ENCODE measurements around the gene YTHDF1. TPM values are rescaled to one million over a fixed set of nuclear protein-coding genes. Genes with fewer than 3 reads are reported as not detected.

YTHDF1 gene
- total RNA-seq, 1 donor = 30.7 TPM

- DNase-seq (ENCODE audit: low read depth) = no peak
- no peak overlapping the region for H3K4me3 ChIP-seq (ENCODE audit: low read depth, low read length)
- TF ChIP-seq CTCF (IDR thresholded peaks at IDR 0.05; ENCODE audit: insufficient read depth, low read depth, low read length) = no peak
Observed at GRCh38 chr20:63177785-63178445, 38.0 kb downstream of the YTHDF1 start.

- no peak for TF ChIP-seq CTCF (IDR thresholded peaks at IDR 0.05; ENCODE audit: insufficient read depth, low read depth, low read length)
- H3K4me3 ChIP-seq (ENCODE audit: low read depth, low read length) = no peak overlapping the region
- DNase-seq (ENCODE audit: low read depth) = no peak
Observed at GRCh38 chr20:63177134-63177784, 38.7 kb downstream of the YTHDF1 start.

GRCh38 chr20:63176427-63177133 is 39.4 kb downstream of the YTHDF1 start:
- no peak for DNase-seq (ENCODE audit: low read depth)
- no peak for TF ChIP-seq CTCF (IDR thresholded peaks at IDR 0.05; ENCODE audit: insufficient read depth, low read depth, low read length)
- no peak overlapping the region for H3K4me3 ChIP-seq (ENCODE audit: low read depth, low read length)

- no peak for DNase-seq (ENCODE audit: low read depth)
- no peak overlapping the region for H3K4me3 ChIP-seq (ENCODE audit: low read depth, low read length)
- TF ChIP-seq CTCF (IDR thresholded peaks at IDR 0.05; ENCODE audit: insufficient read depth, low read depth, low read length) = no peak
Observed at GRCh38 chr20:63176034-63176426, 39.9 kb downstream of the YTHDF1 start.

- TF ChIP-seq CTCF (IDR thresholded peaks at IDR 0.05; ENCODE audit: insufficient read depth, low read depth, low read length) = no peak
- DNase-seq (ENCODE audit: low read depth) = no peak
- H3K4me3 ChIP-seq (ENCODE audit: low read depth, low read length) = no peak overlapping the region
Observed at GRCh38 chr20:63175038-63175895, 40.7 kb downstream of the YTHDF1 start.

GRCh38 chr20:63174309-63175037 is 41.5 kb downstream of the YTHDF1 start:
- TF ChIP-seq CTCF (IDR thresholded peaks at IDR 0.05; ENCODE audit: insufficient read depth, low read depth, low read length) = no peak
- no peak overlapping the region for H3K4me3 ChIP-seq (ENCODE audit: low read depth, low read length)
- no peak for DNase-seq (ENCODE audit: low read depth)

Measured in fibroblast of villous mesenchyme (primary cell).